ENCODE results near the gene MACROD2. TPM values are rescaled to one million over a fixed set of nuclear protein-coding genes. Genes with fewer than 3 reads are reported as not detected.
A peak's percentile ranks its signal among the peaks of the same experiment; 100 is the strongest.

Gene MACROD2
- total RNA-seq, 6 experiments from 2014 or later, result 0.05 to 0.57 (median 0.11) TPM; not detected in 1

- Mint-ChIP-seq H3K9me3 (no peaks in the 10 kb centered on the region), H3K36me3 (ENCODE audit: low read depth) (no peaks in the 10 kb centered on the region), H3K27ac (no peak overlapping the region; the same call in 1 of the 2 replicates), H3K27me3 (ENCODE audit: insufficient read depth) (no peaks in the 10 kb centered on the region; the same call in 1 of the 2 replicates), H3K4me1 (ENCODE audit: low read depth) (peaks cover 46% of the 10 kb centered on the region), H3K4me3 (no peak overlapping the region)
- DNase-seq, result no peak
- no peak for TF ChIP-seq CTCF (IDR thresholded peaks at IDR 0.05)
These were observed 1650.5 kb downstream of the MACROD2 start for GRCh38 chr20:15645816-15646215.

DNA sequence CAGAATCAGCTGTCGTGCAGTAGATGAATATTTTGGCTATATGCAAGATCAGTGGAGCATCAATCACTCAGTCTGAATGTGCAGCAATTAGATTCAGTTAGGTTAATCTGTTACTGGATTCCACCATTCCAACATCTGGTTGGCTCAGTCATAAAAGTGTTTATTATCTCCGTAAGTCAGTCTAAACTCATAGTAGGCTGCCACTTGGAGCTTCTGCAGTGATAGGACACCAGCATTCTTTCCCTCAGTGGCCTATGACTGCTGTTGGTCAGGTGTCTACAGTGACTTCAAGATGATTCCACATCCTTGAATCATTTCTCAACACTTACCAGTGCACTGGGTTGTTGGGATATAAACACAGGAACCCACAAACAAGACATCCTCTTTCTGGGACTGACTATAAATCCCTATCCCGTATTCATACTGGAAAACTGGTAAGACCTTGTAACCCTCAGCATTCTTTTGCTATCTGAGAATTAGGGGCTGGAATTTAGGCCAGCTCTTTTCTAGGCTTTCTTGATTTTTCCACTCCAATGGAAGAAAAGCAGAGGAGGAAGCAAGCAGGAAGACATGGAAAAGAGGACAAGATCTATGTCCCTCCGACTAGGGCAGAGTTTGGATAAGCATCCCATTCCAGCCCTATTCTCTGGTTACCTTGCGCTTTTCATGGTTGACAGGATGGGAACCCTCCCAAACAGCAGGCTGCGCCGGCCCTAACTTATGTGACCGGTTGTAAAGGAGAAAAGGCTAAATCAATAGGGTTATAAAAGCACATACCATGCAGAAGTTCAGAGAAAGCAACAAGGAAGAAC lies 1658.3 kb downstream of the MACROD2 start:
- no peaks in the 10 kb centered on the region for H3K27me3 Mint-ChIP-seq (ENCODE audit: insufficient read depth)
- no peaks in the 10 kb centered on the region for H3K9me3 Mint-ChIP-seq
- TF ChIP-seq CTCF (IDR thresholded peaks at IDR 0.05), result no peak
- no peak overlapping the region for H3K4me3 Mint-ChIP-seq
- H3K27ac Mint-ChIP-seq, result no peak overlapping the region
- H3K36me3 Mint-ChIP-seq (ENCODE audit: low read depth), result no peaks in the 10 kb centered on the region
- DNase-seq, result peak; percentile 26
- H3K4me1 Mint-ChIP-seq (ENCODE audit: low read depth), result peaks cover 47% of the 10 kb centered on the region

DNA sequence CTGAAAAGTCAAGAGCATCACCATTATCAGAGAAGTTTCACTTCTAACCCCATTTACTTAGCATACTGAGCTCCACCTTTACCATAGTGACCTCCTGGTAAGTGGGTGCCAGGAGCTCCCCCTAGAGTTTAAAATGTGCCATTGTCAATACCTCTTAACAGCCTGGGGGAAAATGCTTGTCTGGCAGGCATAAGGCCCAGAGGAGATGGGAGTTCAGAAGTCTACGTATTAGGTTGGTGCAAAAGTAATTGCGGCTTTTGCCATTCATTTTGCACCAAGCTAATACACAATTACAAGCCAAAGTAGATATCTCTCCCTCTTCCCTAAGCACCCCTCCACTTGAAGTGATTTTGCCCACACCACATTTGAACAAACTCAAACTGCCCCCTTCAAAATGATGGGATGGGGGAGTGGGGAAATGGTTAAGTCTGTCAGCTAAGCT lies 1658.9 kb downstream of the MACROD2 start:
- H3K27ac Mint-ChIP-seq, result no peak overlapping the region
- H3K4me1 Mint-ChIP-seq (ENCODE audit: low read depth), result peaks cover 47% of the 10 kb centered on the region
- peak; percentile 37 for DNase-seq
- peak; percentile 81 for TF ChIP-seq CTCF (IDR thresholded peaks at IDR 0.05)
- no peaks in the 10 kb centered on the region for H3K27me3 Mint-ChIP-seq (ENCODE audit: insufficient read depth)
- H3K36me3 Mint-ChIP-seq (ENCODE audit: low read depth), result no peaks in the 10 kb centered on the region
- H3K4me3 Mint-ChIP-seq, result no peak overlapping the region
- H3K9me3 Mint-ChIP-seq, result no peaks in the 10 kb centered on the region

GRCh38 chr20:15655295-15655874 lies 1660.1 kb downstream of the MACROD2 start:
- no peaks in the 10 kb centered on the region for H3K36me3 Mint-ChIP-seq (ENCODE audit: low read depth)
- no peak overlapping the region; the same call in 1 of the 2 replicates for H3K4me3 Mint-ChIP-seq
- DNase-seq, result no peak
- peaks cover 55% of the 10 kb centered on the region for H3K4me1 Mint-ChIP-seq (ENCODE audit: low read depth)
- peak overlapping the region; percentile 20; the same call in 1 of the 2 replicates for H3K27ac Mint-ChIP-seq
- no peaks in the 10 kb centered on the region for H3K9me3 Mint-ChIP-seq
- TF ChIP-seq CTCF (IDR thresholded peaks at IDR 0.05), result no peak
- no peaks in the 10 kb centered on the region for H3K27me3 Mint-ChIP-seq (ENCODE audit: insufficient read depth)

DNA sequence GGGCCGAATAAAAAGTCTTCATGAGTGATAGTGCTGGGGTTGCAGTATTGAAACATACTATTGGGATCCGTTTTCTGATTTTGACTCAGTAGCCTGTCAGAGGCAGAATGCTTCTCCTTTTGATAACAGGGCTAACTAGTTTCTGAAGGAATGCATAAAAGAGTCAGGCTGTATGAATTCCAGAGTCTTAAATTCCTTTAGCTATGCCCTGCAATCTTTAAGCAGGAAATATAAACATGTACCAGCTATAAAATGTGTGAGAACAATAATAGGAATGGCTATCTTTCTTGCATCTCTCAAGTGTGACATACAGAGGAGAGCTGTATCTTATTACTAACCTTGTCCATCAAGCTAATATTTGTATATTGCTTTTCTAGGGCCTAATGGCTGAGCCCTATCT lies 1660.8 kb downstream of the MACROD2 start:
- H3K27me3 Mint-ChIP-seq (ENCODE audit: insufficient read depth), result no peaks in the 10 kb centered on the region; the same call in 1 of the 2 replicates
- H3K36me3 Mint-ChIP-seq (ENCODE audit: low read depth), result no peaks in the 10 kb centered on the region
- H3K27ac Mint-ChIP-seq, result peak overlapping the region; percentile 20
- H3K9me3 Mint-ChIP-seq, result no peaks in the 10 kb centered on the region
- H3K4me3 Mint-ChIP-seq, result peak overlapping the region; percentile 35
- TF ChIP-seq CTCF (IDR thresholded peaks at IDR 0.05), result no peak
- peak; percentile 26 for DNase-seq
- peaks cover 63% of the 10 kb centered on the region for H3K4me1 Mint-ChIP-seq (ENCODE audit: low read depth)
